B cell (primary cell): ENCODE results near the gene MOGAT3.

Experiments used
- EZH2 ChIP-seq: IDR thresholded peaks from 2 replicates; pipeline ENCODE4 v1.6.1; 2012; ENCODE audit warnings: borderline replicate concordance, low read depth, mild to moderate bottlenecking, moderate library complexity, low read length; ENCODE audit not compliant: insufficient read depth, poor library complexity, severe bottlenecking
- TF ChIP-seq, protein P1 (sequence below): fragments of 200-600 bp; IDR thresholded peaks from one replicate; pipeline ENCODE4 v1.8.0; 2022; ENCODE audit warnings: antibody characterized with exemption, mild to moderate bottlenecking

DNA sequence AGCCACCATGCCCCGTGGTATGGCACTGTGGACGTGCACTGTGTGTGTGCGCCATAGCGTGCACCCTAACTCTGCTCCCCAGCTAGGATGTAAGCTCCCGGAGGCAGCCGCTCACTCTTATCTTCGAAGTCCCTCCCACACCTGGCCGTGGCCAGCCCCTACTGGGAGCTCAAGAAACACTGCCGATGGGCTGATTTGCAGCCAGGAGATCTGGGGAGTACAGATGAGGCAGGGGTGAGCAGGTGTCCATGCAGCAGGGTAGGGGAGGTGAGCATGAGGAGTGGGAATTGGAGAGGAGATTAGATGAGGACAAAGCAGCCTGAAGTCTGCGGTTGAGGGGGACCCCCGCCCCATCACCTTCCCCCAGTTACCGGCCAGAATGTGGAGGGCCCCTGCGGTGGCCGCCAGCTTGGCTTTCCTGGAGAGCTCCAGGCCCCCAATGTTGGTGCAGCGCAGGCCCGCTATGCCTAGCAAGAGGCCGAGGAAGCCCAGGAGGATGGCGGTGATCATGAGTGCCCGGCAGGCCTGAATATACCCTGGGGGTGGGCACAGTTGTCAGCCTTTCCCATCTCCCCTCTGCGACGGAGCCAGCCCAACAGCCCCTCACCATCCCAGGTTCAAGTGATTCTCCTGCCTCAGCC, 33.2 kb upstream of the MOGAT3 start:
- TF ChIP-seq, protein P1, sequence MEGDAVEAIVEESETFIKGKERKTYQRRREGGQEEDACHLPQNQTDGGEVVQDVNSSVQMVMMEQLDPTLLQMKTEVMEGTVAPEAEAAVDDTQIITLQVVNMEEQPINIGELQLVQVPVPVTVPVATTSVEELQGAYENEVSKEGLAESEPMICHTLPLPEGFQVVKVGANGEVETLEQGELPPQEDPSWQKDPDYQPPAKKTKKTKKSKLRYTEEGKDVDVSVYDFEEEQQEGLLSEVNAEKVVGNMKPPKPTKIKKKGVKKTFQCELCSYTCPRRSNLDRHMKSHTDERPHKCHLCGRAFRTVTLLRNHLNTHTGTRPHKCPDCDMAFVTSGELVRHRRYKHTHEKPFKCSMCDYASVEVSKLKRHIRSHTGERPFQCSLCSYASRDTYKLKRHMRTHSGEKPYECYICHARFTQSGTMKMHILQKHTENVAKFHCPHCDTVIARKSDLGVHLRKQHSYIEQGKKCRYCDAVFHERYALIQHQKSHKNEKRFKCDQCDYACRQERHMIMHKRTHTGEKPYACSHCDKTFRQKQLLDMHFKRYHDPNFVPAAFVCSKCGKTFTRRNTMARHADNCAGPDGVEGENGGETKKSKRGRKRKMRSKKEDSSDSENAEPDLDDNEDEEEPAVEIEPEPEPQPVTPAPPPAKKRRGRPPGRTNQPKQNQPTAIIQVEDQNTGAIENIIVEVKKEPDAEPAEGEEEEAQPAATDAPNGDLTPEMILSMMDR, result no peak
- TF ChIP-seq EZH2, result no peak
